ENCODE data around the gene PYY.

PYY gene

DNA sequence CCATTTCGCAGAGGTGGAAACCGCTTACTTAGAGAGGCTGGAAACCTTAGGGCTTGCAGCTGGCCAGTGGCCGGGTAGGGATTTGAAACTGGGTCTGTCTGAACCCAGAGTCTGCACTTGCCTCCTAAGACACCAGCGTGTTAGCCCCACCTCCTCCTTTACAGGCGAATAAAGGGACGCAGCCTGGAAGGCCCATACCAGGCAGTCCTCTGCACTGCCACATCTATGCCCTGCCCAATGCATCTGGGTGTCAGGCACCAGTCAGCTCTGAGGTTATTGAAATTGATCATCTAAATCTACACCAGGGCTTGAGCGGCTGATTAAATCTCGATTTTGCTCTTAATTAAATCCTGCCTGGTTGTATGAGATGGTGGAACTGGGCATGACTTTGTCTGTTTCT is 30.8 kb upstream of the PYY start:
- TF ChIP-seq, protein P1, sequence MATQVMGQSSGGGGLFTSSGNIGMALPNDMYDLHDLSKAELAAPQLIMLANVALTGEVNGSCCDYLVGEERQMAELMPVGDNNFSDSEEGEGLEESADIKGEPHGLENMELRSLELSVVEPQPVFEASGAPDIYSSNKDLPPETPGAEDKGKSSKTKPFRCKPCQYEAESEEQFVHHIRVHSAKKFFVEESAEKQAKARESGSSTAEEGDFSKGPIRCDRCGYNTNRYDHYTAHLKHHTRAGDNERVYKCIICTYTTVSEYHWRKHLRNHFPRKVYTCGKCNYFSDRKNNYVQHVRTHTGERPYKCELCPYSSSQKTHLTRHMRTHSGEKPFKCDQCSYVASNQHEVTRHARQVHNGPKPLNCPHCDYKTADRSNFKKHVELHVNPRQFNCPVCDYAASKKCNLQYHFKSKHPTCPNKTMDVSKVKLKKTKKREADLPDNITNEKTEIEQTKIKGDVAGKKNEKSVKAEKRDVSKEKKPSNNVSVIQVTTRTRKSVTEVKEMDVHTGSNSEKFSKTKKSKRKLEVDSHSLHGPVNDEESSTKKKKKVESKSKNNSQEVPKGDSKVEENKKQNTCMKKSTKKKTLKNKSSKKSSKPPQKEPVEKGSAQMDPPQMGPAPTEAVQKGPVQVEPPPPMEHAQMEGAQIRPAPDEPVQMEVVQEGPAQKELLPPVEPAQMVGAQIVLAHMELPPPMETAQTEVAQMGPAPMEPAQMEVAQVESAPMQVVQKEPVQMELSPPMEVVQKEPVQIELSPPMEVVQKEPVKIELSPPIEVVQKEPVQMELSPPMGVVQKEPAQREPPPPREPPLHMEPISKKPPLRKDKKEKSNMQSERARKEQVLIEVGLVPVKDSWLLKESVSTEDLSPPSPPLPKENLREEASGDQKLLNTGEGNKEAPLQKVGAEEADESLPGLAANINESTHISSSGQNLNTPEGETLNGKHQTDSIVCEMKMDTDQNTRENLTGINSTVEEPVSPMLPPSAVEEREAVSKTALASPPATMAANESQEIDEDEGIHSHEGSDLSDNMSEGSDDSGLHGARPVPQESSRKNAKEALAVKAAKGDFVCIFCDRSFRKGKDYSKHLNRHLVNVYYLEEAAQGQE (IDR thresholded peaks at IDR 0.05; ENCODE audit: insufficient replicate concordance, low read depth) = no peak
- TF ChIP-seq SPI1 (IDR thresholded peaks at IDR 0.05; ENCODE audit: borderline replicate concordance, low read depth) (no peak), GABPA (IDR thresholded peaks at IDR 0.05; ENCODE audit: low read depth) (no peak), CTCF (IDR thresholded peaks at IDR 0.05; ENCODE audit: insufficient read depth, low read length) (no peak), POLR2AphosphoS5 (IDR thresholded peaks at IDR 0.05; ENCODE audit: low read depth) (no peak)

DNA sequence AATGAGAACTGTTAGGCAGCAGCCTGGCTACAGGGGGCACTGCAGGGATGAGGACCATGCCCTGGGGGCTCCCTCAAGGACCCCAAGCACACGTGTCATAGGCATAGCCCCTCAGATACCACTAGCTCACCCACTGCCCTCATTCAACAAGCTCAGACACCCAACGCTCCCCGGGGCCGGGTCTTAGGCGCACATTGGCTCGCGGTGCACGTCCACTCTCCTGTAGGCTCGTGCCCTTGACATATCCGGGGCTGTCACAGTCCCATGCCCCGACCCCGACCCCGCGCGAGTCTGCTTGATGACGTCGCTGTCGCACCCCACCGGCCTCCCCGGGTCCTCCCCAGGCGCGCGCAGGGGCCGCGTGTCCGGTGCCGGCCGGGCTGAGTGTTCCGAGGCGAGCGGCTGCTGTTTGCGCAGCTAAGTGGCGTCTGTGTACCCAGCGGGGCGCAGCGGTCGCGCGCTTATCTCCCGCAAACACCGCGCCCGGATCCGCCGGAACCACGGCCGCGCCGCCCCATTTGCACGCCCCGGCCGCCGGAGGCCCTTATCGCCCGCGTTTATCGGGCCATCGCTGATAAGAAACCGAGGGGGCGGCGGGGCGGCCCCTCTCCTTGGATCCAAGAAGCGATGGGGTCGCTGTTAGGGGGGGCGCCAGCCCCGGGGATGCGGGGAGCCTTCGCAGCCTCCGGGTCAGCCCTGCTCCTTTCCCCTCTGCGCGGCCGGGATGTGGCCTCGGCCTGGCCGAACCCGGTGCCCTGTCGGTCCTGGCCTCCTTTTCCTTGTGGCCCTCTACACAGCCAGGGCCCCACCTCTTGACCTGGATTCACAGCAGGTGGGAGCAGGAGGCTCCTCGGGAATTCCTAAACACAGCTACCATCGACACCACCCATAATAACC is 30.0 kb upstream of the PYY start:
- TF ChIP-seq, protein P1 (IDR thresholded peaks at IDR 0.05; ENCODE audit: insufficient replicate concordance, low read depth) = no peak
- no peak for TF ChIP-seq GABPA (IDR thresholded peaks at IDR 0.05; ENCODE audit: low read depth)
- no peak for TF ChIP-seq POLR2AphosphoS5 (IDR thresholded peaks at IDR 0.05; ENCODE audit: low read depth)
- TF ChIP-seq CTCF (IDR thresholded peaks at IDR 0.05; ENCODE audit: insufficient read depth, low read length) = no peak
- no peak for TF ChIP-seq SPI1 (IDR thresholded peaks at IDR 0.05; ENCODE audit: borderline replicate concordance, low read depth)
- Histone ChIP-seq H3K27me3 (ENCODE audit: insufficient read depth, poor library complexity, severe bottlenecking) (peaks cover 40% of the 10 kb centered on the region), H3K4me3 (replicated peaks; ENCODE audit: insufficient read depth, low read length) (0 out of 2 replicates have a peak overlapping the region, but pooled peaks have one; percentile 4), H3K27ac (replicated peaks) (no peak overlapping the region)
- DNase-seq (ENCODE audit: low read depth in 1 of 2, low spot score in 1 of 2) = no peak

More for the DNA sequence above, 30.8 kb upstream of the PYY start:
- Histone ChIP-seq H3K27me3 (ENCODE audit: insufficient read depth, poor library complexity, severe bottlenecking) (peaks cover 40% of the 10 kb centered on the region), H3K27ac (replicated peaks) (no peak overlapping the region), H3K4me3 (replicated peaks; ENCODE audit: insufficient read depth, low read length) (no peak overlapping the region)
- DNase-seq (ENCODE audit: low read depth in 1 of 2, low spot score in 1 of 2) = no peak

DNA sequence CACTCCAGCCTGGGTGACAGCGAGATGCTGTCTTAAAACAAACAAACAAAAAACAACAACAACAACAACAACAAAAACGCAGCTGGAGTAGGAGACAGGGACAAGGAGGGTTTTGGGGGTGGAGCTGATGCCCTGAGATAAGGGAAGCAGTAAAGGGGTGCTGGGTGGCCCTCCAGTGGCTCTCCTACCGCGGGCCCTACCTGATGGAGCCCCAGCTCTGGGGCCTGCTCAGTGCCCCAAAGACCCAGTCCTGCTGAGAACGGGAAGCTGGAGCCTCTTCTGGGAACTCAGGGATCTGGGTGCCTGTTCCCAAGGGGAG is 29.4 kb upstream of the PYY start:
- H3K27ac ChIP-seq (replicated peaks) = no peak overlapping the region
- H3K27me3 ChIP-seq (ENCODE audit: insufficient read depth, poor library complexity, severe bottlenecking) = peaks cover 40% of the 10 kb centered on the region
- no peak for DNase-seq (ENCODE audit: low read depth in 1 of 2, low spot score in 1 of 2)
- no peak overlapping the region for H3K4me3 ChIP-seq (replicated peaks; ENCODE audit: insufficient read depth, low read length)
- TF ChIP-seq GABPA (IDR thresholded peaks at IDR 0.05; ENCODE audit: low read depth) (no peak), POLR2AphosphoS5 (IDR thresholded peaks at IDR 0.05; ENCODE audit: low read depth) (no peak), SPI1 (IDR thresholded peaks at IDR 0.05; ENCODE audit: borderline replicate concordance, low read depth) (no peak), CTCF (IDR thresholded peaks at IDR 0.05; ENCODE audit: insufficient read depth, low read length) (no peak)
- TF ChIP-seq, protein P1 (IDR thresholded peaks at IDR 0.05; ENCODE audit: insufficient replicate concordance, low read depth) = no peak

Measured in HL-60 (cell line).